ENCODE data around the gene SGPP2.
A peak's percentile ranks its signal among the peaks of the same experiment; 100 is the strongest.

SGPP2 gene

GRCh38 chr2:222554517-222554916, 130.2 kb downstream of the SGPP2 start:
- Mint-ChIP-seq H3K9me3 (no peaks in the 10 kb centered on the region), H3K4me3 (no peak overlapping the region), H3K27me3 (peaks cover 26% of the 10 kb centered on the region), H3K4me1 (ENCODE audit: low read depth) (no peaks in the 10 kb centered on the region), H3K36me3 (ENCODE audit: low read depth) (peaks cover 3% of the 10 kb centered on the region), H3K27ac (no peak overlapping the region)
- DNase-seq, result no peak

GRCh38 chr2:222561151-222561550, 136.8 kb downstream of the SGPP2 start:
- H3K27ac Mint-ChIP-seq, result no peak overlapping the region
- H3K36me3 Mint-ChIP-seq (ENCODE audit: low read depth), result peaks cover 48% of the 10 kb centered on the region
- no peak for DNase-seq
- no peaks in the 10 kb centered on the region for H3K4me1 Mint-ChIP-seq (ENCODE audit: low read depth)
- no peak overlapping the region for H3K4me3 Mint-ChIP-seq
- H3K9me3 Mint-ChIP-seq, result no peaks in the 10 kb centered on the region
- H3K27me3 Mint-ChIP-seq, result peaks cover 2% of the 10 kb centered on the region

GRCh38 chr2:222561817-222562645, 137.7 kb downstream of the SGPP2 start:
- DNase-seq, result no peak
- Mint-ChIP-seq H3K36me3 (ENCODE audit: low read depth) (peaks cover 57% of the 10 kb centered on the region), H3K27me3 (peaks cover 1% of the 10 kb centered on the region), H3K4me1 (ENCODE audit: low read depth) (no peaks in the 10 kb centered on the region), H3K4me3 (no peak overlapping the region), H3K27ac (no peak overlapping the region), H3K9me3 (no peaks in the 10 kb centered on the region)

- Mint-ChIP-seq H3K9me3 (no peaks in the 10 kb centered on the region), H3K4me1 (ENCODE audit: low read depth) (no peaks in the 10 kb centered on the region), H3K27me3 (no peaks in the 10 kb centered on the region), H3K27ac (no peak overlapping the region), H3K36me3 (ENCODE audit: low read depth) (peaks cover 69% of the 10 kb centered on the region), H3K4me3 (no peak overlapping the region)
- no peak for DNase-seq
Measured at GRCh38 chr2:222563106-222563718, 138.9 kb downstream of the SGPP2 start.

- H3K4me3 Mint-ChIP-seq, result no peak overlapping the region
Measured at GRCh38 chr2:222563936-222564335, 139.6 kb downstream of the SGPP2 start.

GRCh38 chr2:222566229-222566628, 141.9 kb downstream of the SGPP2 start:
- no peak overlapping the region for H3K4me3 Mint-ChIP-seq
- peaks cover 89% of the 10 kb centered on the region for H3K36me3 Mint-ChIP-seq (ENCODE audit: low read depth)
- no peaks in the 10 kb centered on the region for H3K4me1 Mint-ChIP-seq (ENCODE audit: low read depth)
- H3K9me3 Mint-ChIP-seq, result no peaks in the 10 kb centered on the region
- no peak overlapping the region for H3K27ac Mint-ChIP-seq
- no peak for DNase-seq
- H3K27me3 Mint-ChIP-seq, result no peaks in the 10 kb centered on the region

More at GRCh38 chr2:222563936-222564335, 139.6 kb downstream of the SGPP2 start:
- H3K9me3 Mint-ChIP-seq, result no peaks in the 10 kb centered on the region
- H3K36me3 Mint-ChIP-seq (ENCODE audit: low read depth), result peaks cover 76% of the 10 kb centered on the region
- H3K4me1 Mint-ChIP-seq (ENCODE audit: low read depth), result no peaks in the 10 kb centered on the region
- DNase-seq, result no peak
- H3K27me3 Mint-ChIP-seq, result no peaks in the 10 kb centered on the region
- H3K27ac Mint-ChIP-seq, result no peak overlapping the region

- peaks cover 96% of the 10 kb centered on the region for H3K36me3 Mint-ChIP-seq (ENCODE audit: low read depth)
- H3K27me3 Mint-ChIP-seq, result no peaks in the 10 kb centered on the region
Measured at GRCh38 chr2:222568865-222569264, 144.5 kb downstream of the SGPP2 start.

GRCh38 chr2:222569826-222570225, 145.5 kb downstream of the SGPP2 start:
- Mint-ChIP-seq H3K27ac (no peak overlapping the region), H3K9me3 (no peaks in the 10 kb centered on the region), H3K4me1 (ENCODE audit: low read depth) (peaks cover 8% of the 10 kb centered on the region), H3K4me3 (no peak overlapping the region), H3K36me3 (ENCODE audit: low read depth) (peaks cover 96% of the 10 kb centered on the region), H3K27me3 (no peaks in the 10 kb centered on the region)
- no peak for DNase-seq

More at GRCh38 chr2:222568865-222569264, 144.5 kb downstream of the SGPP2 start:
- Mint-ChIP-seq H3K4me1 (ENCODE audit: low read depth) (peaks cover 8% of the 10 kb centered on the region), H3K4me3 (no peak overlapping the region), H3K9me3 (no peaks in the 10 kb centered on the region), H3K27ac (no peak overlapping the region)
- no peak for DNase-seq

GRCh38 chr2:222572264-222572721, 147.9 kb downstream of the SGPP2 start:
- H3K27ac Mint-ChIP-seq, result peak overlapping the region; percentile 80

GRCh38 chr2:222572751-222573174, 148.4 kb downstream of the SGPP2 start:
- Mint-ChIP-seq H3K36me3 (ENCODE audit: low read depth) (peaks cover 94% of the 10 kb centered on the region), H3K27ac (peak overlapping the region; percentile 80), H3K27me3 (no peaks in the 10 kb centered on the region), H3K4me1 (ENCODE audit: low read depth) (peaks cover 8% of the 10 kb centered on the region), H3K4me3 (no peak overlapping the region), H3K9me3 (no peaks in the 10 kb centered on the region)
- DNase-seq, result no peak

More at GRCh38 chr2:222572264-222572721, 147.9 kb downstream of the SGPP2 start:
- no peaks in the 10 kb centered on the region for H3K9me3 Mint-ChIP-seq
- DNase-seq, result no peak
- peaks cover 8% of the 10 kb centered on the region for H3K4me1 Mint-ChIP-seq (ENCODE audit: low read depth)
- no peaks in the 10 kb centered on the region for H3K27me3 Mint-ChIP-seq
- H3K36me3 Mint-ChIP-seq (ENCODE audit: low read depth), result peaks cover 94% of the 10 kb centered on the region
- H3K4me3 Mint-ChIP-seq, result no peak overlapping the region

GRCh38 chr2:222575618-222576017, 151.3 kb downstream of the SGPP2 start:
- DNase-seq, result no peak
- no peak overlapping the region for H3K4me3 Mint-ChIP-seq
- H3K27ac Mint-ChIP-seq, result no peak overlapping the region
- H3K27me3 Mint-ChIP-seq, result no peaks in the 10 kb centered on the region
- peaks cover 92% of the 10 kb centered on the region for H3K36me3 Mint-ChIP-seq (ENCODE audit: low read depth)
- peaks cover 12% of the 10 kb centered on the region for H3K4me1 Mint-ChIP-seq (ENCODE audit: low read depth)
- no peaks in the 10 kb centered on the region for H3K9me3 Mint-ChIP-seq

- H3K4me3 Mint-ChIP-seq, result no peak overlapping the region
- no peaks in the 10 kb centered on the region for H3K9me3 Mint-ChIP-seq
- no peak for DNase-seq
- H3K27me3 Mint-ChIP-seq, result no peaks in the 10 kb centered on the region
- H3K36me3 Mint-ChIP-seq (ENCODE audit: low read depth), result peaks cover 92% of the 10 kb centered on the region
- H3K27ac Mint-ChIP-seq, result peak overlapping the region; percentile 22
- peaks cover 12% of the 10 kb centered on the region for H3K4me1 Mint-ChIP-seq (ENCODE audit: low read depth)
Measured at GRCh38 chr2:222576171-222577081, 152.1 kb downstream of the SGPP2 start.

- no peak overlapping the region for H3K27ac Mint-ChIP-seq
- H3K4me1 Mint-ChIP-seq (ENCODE audit: low read depth), result peaks cover 15% of the 10 kb centered on the region
- peaks cover 91% of the 10 kb centered on the region for H3K36me3 Mint-ChIP-seq (ENCODE audit: low read depth)
- H3K4me3 Mint-ChIP-seq, result no peak overlapping the region
- no peaks in the 10 kb centered on the region for H3K9me3 Mint-ChIP-seq
- no peaks in the 10 kb centered on the region for H3K27me3 Mint-ChIP-seq
- no peak for DNase-seq
Measured at GRCh38 chr2:222577341-222577740, 153.0 kb downstream of the SGPP2 start.

GRCh38 chr2:222582928-222583327, 158.6 kb downstream of the SGPP2 start:
- no peaks in the 10 kb centered on the region for H3K9me3 Mint-ChIP-seq
- no peak overlapping the region for H3K4me3 Mint-ChIP-seq
- no peaks in the 10 kb centered on the region for H3K27me3 Mint-ChIP-seq
- peaks cover 28% of the 10 kb centered on the region for H3K4me1 Mint-ChIP-seq (ENCODE audit: low read depth)
- no peak for DNase-seq
- peaks cover 94% of the 10 kb centered on the region for H3K36me3 Mint-ChIP-seq (ENCODE audit: low read depth)
- H3K27ac Mint-ChIP-seq, result no peak overlapping the region

All from activated T-cell treated with anti-CD3 and anti-CD28 coated beads, Interleukin-2, amount 50 U/mL, for 24 hours (primary cell).